ENCODE data around the gene TEX19. TPM values are rescaled to one million over a fixed set of nuclear protein-coding genes. Genes with fewer than 3 reads are reported as not detected.

Gene TEX19
- total RNA-seq, 4 donors from 2014 or later: not detected

DNA sequence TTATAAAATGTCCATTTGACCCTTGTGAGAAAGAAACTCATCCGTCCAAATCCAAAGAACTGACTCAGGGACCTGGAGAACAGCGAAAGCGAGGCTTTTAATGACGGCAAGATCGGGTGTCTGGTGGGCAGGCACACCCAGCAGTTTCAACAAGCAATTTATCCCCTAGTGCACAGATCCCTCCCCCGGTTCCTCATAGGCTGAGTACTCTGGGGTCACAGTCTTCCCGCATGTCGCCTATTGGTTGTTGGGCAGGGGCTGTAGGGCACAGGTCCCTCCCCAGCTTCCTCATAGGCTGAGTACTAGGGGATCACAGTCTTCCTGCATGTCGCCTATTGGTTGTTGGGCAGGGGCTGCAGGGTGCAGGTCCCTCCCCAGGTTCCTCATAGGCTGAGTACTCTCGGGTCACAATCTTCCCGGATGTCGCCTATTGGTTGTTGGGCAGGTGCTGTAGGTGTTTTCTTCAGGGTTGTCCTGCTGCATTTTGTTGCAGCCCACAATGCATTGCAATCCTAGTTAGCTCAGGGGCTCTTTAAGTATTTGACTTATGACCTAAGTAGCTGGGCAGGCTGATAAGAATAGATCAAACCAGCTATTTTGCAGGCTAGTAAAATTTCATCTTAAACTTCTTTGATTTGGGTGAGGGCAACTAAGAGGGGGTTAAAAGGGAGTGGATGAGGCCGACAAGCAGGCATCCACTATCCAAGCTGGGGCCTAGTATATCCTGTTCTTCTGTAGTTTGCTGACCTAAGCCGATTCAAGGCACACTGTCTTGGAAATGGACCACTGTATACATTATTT lies 8.9 kb downstream of the TEX19 start:
- no peak overlapping the region for H3K4me3 ChIP-seq (ENCODE audit: low read depth, poor library complexity, severe bottlenecking)
- intact Hi-C loops (cut with DNase I; ENCODE audit: low total_unique reads): no loop called here
- DNase-seq (ENCODE audit: low spot score in 2 of 2): no peak
- 85 to 91% methylated on average over 14 of the region's 14 CpGs for WGBS, 2 donors
- TF ChIP-seq, protein P1, sequence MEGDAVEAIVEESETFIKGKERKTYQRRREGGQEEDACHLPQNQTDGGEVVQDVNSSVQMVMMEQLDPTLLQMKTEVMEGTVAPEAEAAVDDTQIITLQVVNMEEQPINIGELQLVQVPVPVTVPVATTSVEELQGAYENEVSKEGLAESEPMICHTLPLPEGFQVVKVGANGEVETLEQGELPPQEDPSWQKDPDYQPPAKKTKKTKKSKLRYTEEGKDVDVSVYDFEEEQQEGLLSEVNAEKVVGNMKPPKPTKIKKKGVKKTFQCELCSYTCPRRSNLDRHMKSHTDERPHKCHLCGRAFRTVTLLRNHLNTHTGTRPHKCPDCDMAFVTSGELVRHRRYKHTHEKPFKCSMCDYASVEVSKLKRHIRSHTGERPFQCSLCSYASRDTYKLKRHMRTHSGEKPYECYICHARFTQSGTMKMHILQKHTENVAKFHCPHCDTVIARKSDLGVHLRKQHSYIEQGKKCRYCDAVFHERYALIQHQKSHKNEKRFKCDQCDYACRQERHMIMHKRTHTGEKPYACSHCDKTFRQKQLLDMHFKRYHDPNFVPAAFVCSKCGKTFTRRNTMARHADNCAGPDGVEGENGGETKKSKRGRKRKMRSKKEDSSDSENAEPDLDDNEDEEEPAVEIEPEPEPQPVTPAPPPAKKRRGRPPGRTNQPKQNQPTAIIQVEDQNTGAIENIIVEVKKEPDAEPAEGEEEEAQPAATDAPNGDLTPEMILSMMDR (IDR thresholded peaks at IDR 0.05): peak in 1 of 3 donors; percentile 32
- no peak for TF ChIP-seq POLR2A (IDR thresholded peaks at IDR 0.05)

DNA sequence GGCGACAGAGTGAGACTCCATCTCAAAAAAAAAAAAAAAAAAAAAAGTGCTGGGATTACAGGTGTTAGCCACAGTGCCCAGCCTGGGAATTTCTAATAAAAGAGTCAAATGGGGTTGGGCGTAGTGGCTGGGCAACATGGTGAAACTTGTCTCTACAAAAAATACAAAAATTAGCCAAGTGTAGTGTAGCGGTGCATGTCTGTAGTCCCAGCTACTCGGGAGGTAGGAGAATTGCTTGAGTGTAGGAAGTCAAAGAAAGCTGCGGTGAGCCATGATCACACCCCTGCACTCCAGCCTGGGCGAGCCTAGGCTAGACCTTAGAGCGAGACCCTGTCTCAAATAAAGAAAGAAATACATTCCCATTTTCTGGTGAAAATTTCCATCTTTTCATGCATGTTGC lies 10.2 kb downstream of the TEX19 start:
- no peak for DNase-seq (ENCODE audit: low spot score in 2 of 2)
- WGBS, 2 donors: 72 to 76% methylated on average over 7 of the region's 7 CpGs
- no peak for TF ChIP-seq POLR2A (IDR thresholded peaks at IDR 0.05)
- TF ChIP-seq, protein P1 (IDR thresholded peaks at IDR 0.05): no peak
- no peak overlapping the region for H3K4me3 ChIP-seq (ENCODE audit: low read depth, poor library complexity, severe bottlenecking)
- intact Hi-C loops (cut with DNase I; ENCODE audit: low total_unique reads): no loop called here

DNA sequence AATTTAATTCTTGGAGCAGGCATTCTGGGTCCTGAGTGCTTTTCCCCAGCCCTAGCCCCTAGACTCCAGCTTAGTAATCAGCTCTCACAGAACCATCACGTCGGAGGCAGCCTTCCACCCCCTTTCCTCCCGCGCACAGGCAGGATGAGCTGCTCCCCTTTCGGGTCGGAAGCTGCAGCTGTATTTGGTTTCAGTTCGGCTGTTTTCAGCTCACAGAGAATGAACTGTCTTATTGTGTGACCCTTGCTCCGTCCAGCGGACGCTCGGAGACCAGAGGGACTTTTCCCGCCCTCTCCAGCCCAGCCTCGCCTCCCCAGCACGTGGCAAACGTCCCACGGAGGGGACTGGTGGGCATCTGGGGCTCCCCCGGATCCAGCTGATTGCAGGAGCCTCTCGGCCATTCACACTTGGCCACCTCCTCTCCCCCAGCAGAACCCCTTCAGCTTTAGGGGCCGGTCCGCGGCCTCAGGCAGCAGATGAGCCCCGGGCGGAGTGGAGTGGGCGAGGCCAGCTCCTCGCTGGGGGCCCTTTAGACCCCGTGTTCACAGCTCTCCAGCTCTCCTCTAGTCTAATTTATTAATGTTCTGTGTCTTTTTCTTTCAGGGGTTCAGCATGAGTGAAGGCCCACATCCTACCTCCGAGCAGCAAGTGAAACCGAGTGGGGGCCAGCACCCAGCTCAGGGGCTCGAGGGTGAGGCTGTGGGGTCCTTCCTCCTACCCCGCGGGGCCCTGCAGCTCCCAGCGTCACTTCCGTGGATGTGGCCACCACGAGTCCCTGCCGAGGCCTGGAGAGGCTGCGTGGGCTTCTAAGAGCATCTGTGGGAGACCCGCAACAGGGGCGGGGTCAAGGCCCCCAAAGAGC lies 11.7 kb downstream of the TEX19 start:
- no peak overlapping the region for H3K4me3 ChIP-seq (ENCODE audit: low read depth, poor library complexity, severe bottlenecking)
- TF ChIP-seq POLR2A (IDR thresholded peaks at IDR 0.05): no peak
- TF ChIP-seq, protein P1 (IDR thresholded peaks at IDR 0.05): no peak
- intact Hi-C loops (cut with DNase I; ENCODE audit: low total_unique reads): no loop called here
- 20 to 21% methylated on average over 32 to 38 of the region's 38 CpGs for WGBS, 2 donors
- DNase-seq (ENCODE audit: low spot score in 2 of 2): no peak

DNA sequence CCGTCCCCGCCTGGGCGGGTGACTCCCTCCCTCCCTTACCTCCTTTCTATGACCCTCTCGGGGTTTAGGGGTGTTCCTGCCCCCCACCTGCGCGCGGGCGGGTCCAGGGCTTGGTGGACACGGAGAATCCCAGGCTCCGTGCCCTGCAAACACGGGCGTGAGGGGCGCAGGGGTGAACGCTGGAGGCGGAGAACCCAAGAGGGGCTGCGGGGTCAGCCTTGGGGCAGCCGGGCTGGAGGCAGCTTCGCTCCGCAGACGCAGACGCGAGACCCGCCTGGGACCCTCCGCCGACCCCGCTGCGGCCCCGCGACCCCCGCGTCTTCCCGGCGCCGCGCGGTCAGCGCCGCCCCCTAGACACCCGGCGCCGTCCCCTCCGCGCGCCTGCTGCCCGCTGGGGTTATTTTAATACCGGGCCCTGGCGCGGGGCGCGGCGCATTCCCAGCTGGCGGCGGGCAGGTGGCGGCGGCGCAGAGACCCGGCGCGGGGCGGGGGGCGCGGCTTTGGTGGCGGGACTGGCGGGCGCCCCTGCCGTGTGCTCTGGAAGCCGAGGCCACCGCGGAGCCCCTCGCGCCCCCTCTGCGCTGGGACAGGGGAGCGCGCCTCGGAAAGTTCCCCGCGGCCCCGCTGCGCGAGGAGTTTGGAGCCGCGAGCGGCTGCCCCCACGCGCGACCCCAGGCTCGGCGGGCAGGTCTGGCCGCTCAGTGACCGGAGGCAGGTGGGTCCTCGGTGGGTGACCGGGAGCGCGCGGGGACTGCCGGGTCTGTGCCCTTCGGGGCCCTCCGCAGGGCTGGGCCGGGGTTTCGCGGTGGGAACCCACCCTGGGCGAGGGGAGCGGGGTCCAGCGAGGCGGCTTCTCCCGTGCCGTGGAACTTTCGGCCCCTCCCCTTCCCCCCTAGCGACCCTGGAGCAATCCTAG lies 12.5 kb downstream of the TEX19 start, which contains the start of gene UTS2R:
UTS2R (plus strand) TSS at position 433 of the 916 bp plus-strand sequence. CDS start 2,560 bp downstream, outside the sequence.
- TF ChIP-seq POLR2A (IDR thresholded peaks at IDR 0.05): no peak
- TF ChIP-seq, protein P1 (IDR thresholded peaks at IDR 0.05): no peak
- no peak within 1 kb of the TSS for H3K4me3 ChIP-seq (ENCODE audit: low read depth, poor library complexity, severe bottlenecking)
- intact Hi-C loops (cut with DNase I; ENCODE audit: low total_unique reads): no loop called here
- 10 to 16% methylated on average over 20 to 46 of the region's 109 CpGs for WGBS, 2 donors
- no peak for DNase-seq (ENCODE audit: low spot score in 2 of 2)
